ENCODE results near the gene ANKRD34C.
A peak's percentile ranks its signal among the peaks of the same experiment; 100 is the strongest.

ANKRD34C gene

GRCh38 chr15:79257454-79257853 lies 25.1 kb upstream of the ANKRD34C start:
- peak; percentile 10 for DNase-seq (ENCODE audit: low read depth)
- H3K4me3 ChIP-seq (ENCODE audit: low read depth, low read length), result no peak overlapping the region
- no peak for TF ChIP-seq CTCF (IDR thresholded peaks at IDR 0.05; ENCODE audit: control insufficient read depth, extremely low read depth, insufficient read depth)

GRCh38 chr15:79261836-79262235 lies 20.7 kb upstream of the ANKRD34C start:
- H3K4me3 ChIP-seq (ENCODE audit: low read depth, low read length), result no peak overlapping the region
- no peak for TF ChIP-seq CTCF (IDR thresholded peaks at IDR 0.05; ENCODE audit: control insufficient read depth, extremely low read depth, insufficient read depth)

GRCh38 chr15:79265167-79265566 lies 17.4 kb upstream of the ANKRD34C start:
- no peak for DNase-seq (ENCODE audit: low read depth)
- H3K4me3 ChIP-seq (ENCODE audit: low read depth, low read length), result no peak overlapping the region
- TF ChIP-seq CTCF (IDR thresholded peaks at IDR 0.05; ENCODE audit: control insufficient read depth, extremely low read depth, insufficient read depth), result no peak

More at GRCh38 chr15:79261836-79262235, 20.7 kb upstream of the ANKRD34C start:
- no peak for DNase-seq (ENCODE audit: low read depth)

GRCh38 chr15:79265987-79266579 lies 16.4 kb upstream of the ANKRD34C start:
- no peak overlapping the region for H3K4me3 ChIP-seq (ENCODE audit: low read depth, low read length)
- no peak for DNase-seq (ENCODE audit: low read depth)
- TF ChIP-seq CTCF (IDR thresholded peaks at IDR 0.05; ENCODE audit: control insufficient read depth, extremely low read depth, insufficient read depth), result no peak

GRCh38 chr15:79283252-79284048 lies 928 bp downstream of the ANKRD34C start:
- no peak for TF ChIP-seq CTCF (IDR thresholded peaks at IDR 0.05; ENCODE audit: control insufficient read depth, extremely low read depth, insufficient read depth)
- H3K4me3 ChIP-seq (ENCODE audit: low read depth, low read length), result no peak overlapping the region
- DNase-seq (ENCODE audit: low read depth), result no peak

GRCh38 chr15:79290642-79291275 lies 8.2 kb downstream of the ANKRD34C start:
- H3K4me3 ChIP-seq (ENCODE audit: low read depth, low read length), result no peak overlapping the region
- DNase-seq (ENCODE audit: low read depth), result no peak
- no peak for TF ChIP-seq CTCF (IDR thresholded peaks at IDR 0.05; ENCODE audit: control insufficient read depth, extremely low read depth, insufficient read depth)
